PC-3 (cell line): ENCODE results near the gene GJB5.

Experiments used
- CTCF ChIP-seq: fragments of 300-600 bp; sonication (generic); conservative IDR thresholded peaks from 2 replicates; pipeline ENCODE4 v1.5.1; 2017; ENCODE audit warnings: antibody characterized with exemption, low read depth, mild to moderate bottlenecking, low read length
- EZH2 ChIP-seq: fragments of 300-600 bp; sonication (generic); IDR thresholded peaks from one replicate; pipeline ENCODE4 v1.6.1; 2017; ENCODE audit warnings: antibody characterized with exemption, mild to moderate bottlenecking, low read length; ENCODE audit not compliant: unreplicated experiment
- EZH2phosphoT487 ChIP-seq: fragments of 300-600 bp; sonication (generic); IDR thresholded peaks from 2 replicates; pipeline ENCODE4 v1.6.1; 2018; ENCODE audit warnings: mild to moderate bottlenecking, antibody characterized with exemption, low read length, borderline replicate concordance

GRCh38 chr1:34745666-34746065, 9.2 kb upstream of the GJB5 start:
- TF ChIP-seq EZH2 (no peak), CTCF (no peak), EZH2phosphoT487 (no peak)
